Dendritic cell treated with granulocyte-macrophage colony-stimulating factor and Interleukin-4, amounts not matched to agents 40 ng/mL and 50 ng/mL, for 4 days (primary cell): ENCODE data around the gene PCNX2.

ENCODE experiments used
- H3K27ac Mint-ChIP-seq: one replicate; pipeline ENCODE4 v1.8.0; 2022; ENCODE audit warnings: mild to moderate bottlenecking, mixed read lengths
- H3K27me3 Mint-ChIP-seq: one replicate; pipeline ENCODE4 v1.8.0; 2022; ENCODE audit warnings: mild to moderate bottlenecking, mixed read lengths
- H3K36me3 Mint-ChIP-seq: one replicate; pipeline ENCODE4 v1.8.0; 2022; ENCODE audit warnings: low read depth, mixed read lengths
- H3K4me1 Mint-ChIP-seq: one replicate; pipeline ENCODE4 v1.8.0; 2022; ENCODE audit warnings: low read depth, mixed read lengths
- H3K4me3 Mint-ChIP-seq: one replicate; pipeline ENCODE4 v1.8.0; 2022; ENCODE audit warnings: mild to moderate bottlenecking, moderate library complexity, mixed read lengths
- H3K9me3 Mint-ChIP-seq: one replicate; pipeline ENCODE4 v1.8.0; 2022; ENCODE audit warnings: mixed read lengths
- intact Hi-C: fragments of 100-400 bp; cut with micrococcal nuclease; formaldehyde crosslinking; loops from one replicate; pipeline ENCODE4 v1.15.0; 2022

Gene PCNX2

GRCh38 chr1:233295237-233295974 is at the start of gene PCNX2:
Gene PCNX2 (minus strand): TSS chr1:233295725. CDS start chr1:233295478, 247 bp downstream.
- Mint-ChIP-seq H3K9me3 (no peaks in the 10 kb centered on the region), H3K36me3 (no peaks in the 10 kb centered on the region), H3K4me1 (peaks cover 38% of the 10 kb centered on the region), H3K27me3 (peaks cover 8% of the 10 kb centered on the region), H3K4me3 (peak within 1 kb of the TSS; percentile 78), H3K27ac (peak within 1 kb of the TSS; percentile 65)
- intact Hi-C loops = no loop called here

- Mint-ChIP-seq H3K36me3 (peaks cover 21% of the 10 kb centered on the region), H3K4me1 (peaks cover 28% of the 10 kb centered on the region), H3K4me3 (no peak overlapping the region), H3K9me3 (peaks cover 18% of the 10 kb centered on the region), H3K27me3 (no peaks in the 10 kb centered on the region), H3K27ac (no peak overlapping the region)
- intact Hi-C loops = no loop called here
Observed at GRCh38 chr1:233343262-233343661, 47.7 kb upstream of the PCNX2 start.

- peaks cover 12% of the 10 kb centered on the region for H3K36me3 Mint-ChIP-seq
- peaks cover 18% of the 10 kb centered on the region for H3K9me3 Mint-ChIP-seq
- H3K4me1 Mint-ChIP-seq = peaks cover 30% of the 10 kb centered on the region
- no peak overlapping the region for H3K27ac Mint-ChIP-seq
- no peaks in the 10 kb centered on the region for H3K27me3 Mint-ChIP-seq
- intact Hi-C loops = no loop called here
- H3K4me3 Mint-ChIP-seq = no peak overlapping the region
Observed at GRCh38 chr1:233342086-233342485, 46.6 kb upstream of the PCNX2 start.

GRCh38 chr1:233340966-233341516 is 45.5 kb upstream of the PCNX2 start:
- Mint-ChIP-seq H3K4me3 (no peak overlapping the region), H3K36me3 (peaks cover 4% of the 10 kb centered on the region), H3K27ac (no peak overlapping the region), H3K4me1 (peaks cover 35% of the 10 kb centered on the region), H3K27me3 (no peaks in the 10 kb centered on the region), H3K9me3 (peaks cover 18% of the 10 kb centered on the region)
- intact Hi-C loops = no loop called here

- peaks cover 35% of the 10 kb centered on the region for H3K4me1 Mint-ChIP-seq
- intact Hi-C loops = no loop called here
- no peak overlapping the region for H3K4me3 Mint-ChIP-seq
- H3K27ac Mint-ChIP-seq = peak overlapping the region; percentile 60
- H3K36me3 Mint-ChIP-seq = peaks cover 4% of the 10 kb centered on the region
- H3K9me3 Mint-ChIP-seq = peaks cover 18% of the 10 kb centered on the region
- no peaks in the 10 kb centered on the region for H3K27me3 Mint-ChIP-seq
Observed at GRCh38 chr1:233340031-233340555, 44.6 kb upstream of the PCNX2 start.

- H3K27ac Mint-ChIP-seq = no peak overlapping the region
- intact Hi-C loops = no loop called here
- no peak overlapping the region for H3K4me3 Mint-ChIP-seq
- no peaks in the 10 kb centered on the region for H3K27me3 Mint-ChIP-seq
- H3K9me3 Mint-ChIP-seq = peaks cover 12% of the 10 kb centered on the region
- peaks cover 4% of the 10 kb centered on the region for H3K36me3 Mint-ChIP-seq
- peaks cover 48% of the 10 kb centered on the region for H3K4me1 Mint-ChIP-seq
Observed at GRCh38 chr1:233338102-233338501, 42.6 kb upstream of the PCNX2 start.

- Mint-ChIP-seq H3K36me3 (peaks cover 4% of the 10 kb centered on the region), H3K9me3 (peaks cover 12% of the 10 kb centered on the region), H3K27me3 (no peaks in the 10 kb centered on the region), H3K4me1 (peaks cover 49% of the 10 kb centered on the region), H3K4me3 (no peak overlapping the region), H3K27ac (no peak overlapping the region)
- intact Hi-C loops = no loop called here
Observed at GRCh38 chr1:233337505-233337904, 42.0 kb upstream of the PCNX2 start.

- Mint-ChIP-seq H3K27me3 (no peaks in the 10 kb centered on the region), H3K36me3 (peaks cover 4% of the 10 kb centered on the region), H3K4me1 (peaks cover 56% of the 10 kb centered on the region), H3K4me3 (no peak overlapping the region), H3K27ac (no peak overlapping the region), H3K9me3 (peaks cover 12% of the 10 kb centered on the region)
- intact Hi-C loops = no loop called here
Observed at GRCh38 chr1:233336554-233337456, 41.3 kb upstream of the PCNX2 start.

- intact Hi-C loops = no loop called here
- Mint-ChIP-seq H3K36me3 (peaks cover under 1% of the 10 kb centered on the region), H3K27me3 (peaks cover 7% of the 10 kb centered on the region)
Observed at GRCh38 chr1:233334092-233334491, 38.6 kb upstream of the PCNX2 start.

GRCh38 chr1:233333086-233333485 is 37.6 kb upstream of the PCNX2 start:
- Mint-ChIP-seq H3K27me3 (peaks cover 10% of the 10 kb centered on the region), H3K4me3 (no peak overlapping the region), H3K27ac (peak overlapping the region; percentile 26)

More at GRCh38 chr1:233334092-233334491, 38.6 kb upstream of the PCNX2 start:
- Mint-ChIP-seq H3K9me3 (peaks cover 3% of the 10 kb centered on the region), H3K27ac (peak overlapping the region; percentile 26), H3K4me3 (no peak overlapping the region), H3K4me1 (peaks cover 45% of the 10 kb centered on the region)

GRCh38 chr1:233331676-233332519 is 36.4 kb upstream of the PCNX2 start:
- H3K4me1 Mint-ChIP-seq = peaks cover 40% of the 10 kb centered on the region
- intact Hi-C loops = no loop called here
- H3K27me3 Mint-ChIP-seq = peaks cover 10% of the 10 kb centered on the region
- H3K4me3 Mint-ChIP-seq = peak overlapping the region; percentile 21
- peak overlapping the region; percentile 12 for H3K27ac Mint-ChIP-seq
- no peaks in the 10 kb centered on the region for H3K9me3 Mint-ChIP-seq
- H3K36me3 Mint-ChIP-seq = no peaks in the 10 kb centered on the region

More at GRCh38 chr1:233333086-233333485, 37.6 kb upstream of the PCNX2 start:
- no peaks in the 10 kb centered on the region for H3K36me3 Mint-ChIP-seq
- H3K4me1 Mint-ChIP-seq = peaks cover 39% of the 10 kb centered on the region
- intact Hi-C loops = no loop called here
- no peaks in the 10 kb centered on the region for H3K9me3 Mint-ChIP-seq

GRCh38 chr1:233328142-233328921 is 32.8 kb upstream of the PCNX2 start:
- Mint-ChIP-seq H3K27me3 (peaks cover 12% of the 10 kb centered on the region), H3K4me1 (peaks cover 30% of the 10 kb centered on the region), H3K9me3 (no peaks in the 10 kb centered on the region), H3K27ac (peak overlapping the region; percentile 53), H3K4me3 (peak overlapping the region; percentile 73), H3K36me3 (no peaks in the 10 kb centered on the region)
- intact Hi-C loops = no loop called here
